ENCODE results near the gene HOXB2.

GRCh38 chr17:48504953-48505352, 40.0 kb downstream of the HOXB2 start:
- no peak for TF ChIP-seq CTCF (conservative IDR thresholded peaks at IDR 0.05; ENCODE audit: low read depth, low read length)
- no peak for TF ChIP-seq EZH2 (IDR thresholded peaks at IDR 0.05; ENCODE audit: borderline replicate concordance, low read depth, low read length, poor library complexity, severe bottlenecking)

Measured in A673 (cell line).